ENCODE measurements around the gene VMO1.

DNA sequence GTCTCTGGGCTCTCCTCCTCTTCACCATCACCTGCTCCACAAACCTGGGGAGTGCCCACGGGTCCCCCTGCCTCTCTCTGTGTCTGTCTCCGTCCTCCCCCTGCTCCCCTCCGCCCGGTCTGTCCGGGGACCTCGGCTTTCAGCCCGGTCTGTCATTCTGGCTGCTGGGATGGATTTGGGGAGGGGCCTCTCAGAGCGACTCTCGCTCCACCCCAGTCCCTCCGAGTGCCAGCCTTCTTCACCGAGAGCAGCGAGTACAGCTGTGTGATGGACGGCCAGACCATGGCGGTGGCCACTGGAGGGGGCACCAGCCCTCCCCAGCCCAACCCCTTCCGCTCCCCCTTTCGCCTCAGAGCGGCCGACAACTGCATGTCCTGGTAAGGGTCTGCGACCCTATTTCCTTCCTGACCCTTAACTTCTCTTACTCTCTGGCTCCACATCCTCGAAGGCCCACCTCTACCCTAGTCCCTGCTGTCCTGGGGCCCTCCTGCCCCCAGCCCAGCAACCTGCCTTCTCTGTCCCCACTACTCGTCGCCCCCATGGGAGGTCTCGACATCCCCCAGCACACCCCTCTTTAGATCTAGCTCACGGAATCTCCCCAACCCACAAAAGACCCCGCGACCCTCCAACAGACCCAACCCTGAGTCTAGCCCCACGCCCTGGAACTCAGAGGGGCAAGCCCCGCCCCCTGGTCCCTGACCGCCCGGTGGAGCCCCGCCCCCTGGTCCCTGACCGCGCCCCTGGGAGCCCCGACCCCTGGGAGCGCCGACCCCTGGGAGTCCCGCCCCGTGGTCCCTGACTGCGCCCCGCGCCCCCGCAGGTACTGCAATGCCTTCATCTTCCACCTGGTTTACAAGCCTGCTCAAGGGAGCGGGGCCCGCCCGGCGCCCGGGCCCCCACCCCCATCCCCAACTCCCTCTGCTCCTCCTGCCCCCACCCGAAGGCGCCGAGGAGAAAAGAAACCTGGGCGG, 40.9 kb downstream of the VMO1 start:
- TF ChIP-seq, protein P1, sequence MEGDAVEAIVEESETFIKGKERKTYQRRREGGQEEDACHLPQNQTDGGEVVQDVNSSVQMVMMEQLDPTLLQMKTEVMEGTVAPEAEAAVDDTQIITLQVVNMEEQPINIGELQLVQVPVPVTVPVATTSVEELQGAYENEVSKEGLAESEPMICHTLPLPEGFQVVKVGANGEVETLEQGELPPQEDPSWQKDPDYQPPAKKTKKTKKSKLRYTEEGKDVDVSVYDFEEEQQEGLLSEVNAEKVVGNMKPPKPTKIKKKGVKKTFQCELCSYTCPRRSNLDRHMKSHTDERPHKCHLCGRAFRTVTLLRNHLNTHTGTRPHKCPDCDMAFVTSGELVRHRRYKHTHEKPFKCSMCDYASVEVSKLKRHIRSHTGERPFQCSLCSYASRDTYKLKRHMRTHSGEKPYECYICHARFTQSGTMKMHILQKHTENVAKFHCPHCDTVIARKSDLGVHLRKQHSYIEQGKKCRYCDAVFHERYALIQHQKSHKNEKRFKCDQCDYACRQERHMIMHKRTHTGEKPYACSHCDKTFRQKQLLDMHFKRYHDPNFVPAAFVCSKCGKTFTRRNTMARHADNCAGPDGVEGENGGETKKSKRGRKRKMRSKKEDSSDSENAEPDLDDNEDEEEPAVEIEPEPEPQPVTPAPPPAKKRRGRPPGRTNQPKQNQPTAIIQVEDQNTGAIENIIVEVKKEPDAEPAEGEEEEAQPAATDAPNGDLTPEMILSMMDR (IDR thresholded peaks at IDR 0.05) = no peak
- TF ChIP-seq POLR2AphosphoS5 (IDR thresholded peaks at IDR 0.05) = no peak
- TF ChIP-seq EP300 (IDR thresholded peaks at IDR 0.05) = no peak
- TF ChIP-seq POLR2A (IDR thresholded peaks at IDR 0.05) = no peak

Data from upper lobe of left lung (tissue), 4 donors.